IMR-90 (cell line): ENCODE measurements around the gene RAB4B.

ENCODE experiments used
- BHLHE40 ChIP-seq: fragments of 150-350 bp; IDR thresholded peaks from 2 replicates; pipeline ENCODE4 v1.6.1; 2016; ENCODE audit warnings: mild to moderate bottlenecking, low read depth, low read length
- CEBPB ChIP-seq: IDR thresholded peaks from 2 replicates; pipeline ENCODE4 v1.6.1; 2012; ENCODE audit warnings: low read depth, low read length, improper control_type of control experiment
- ELK1 ChIP-seq: fragments of 150-350 bp; IDR thresholded peaks from 2 replicates; pipeline ENCODE4 v1.6.1; 2016; ENCODE audit warnings: low read depth, mild to moderate bottlenecking, low read length, moderate library complexity, borderline replicate concordance
- FOS ChIP-seq: fragments of 150-350 bp; IDR thresholded peaks from 2 replicates; pipeline ENCODE4 v1.6.1; 2016; ENCODE audit warnings: low read depth, low read length
- MAZ ChIP-seq: IDR thresholded peaks from 2 replicates; pipeline ENCODE4 v1.6.1; 2012; ENCODE audit warnings: low read depth, mild to moderate bottlenecking, low read length, improper control_type of control experiment, moderate library complexity, borderline replicate concordance
- MXI1 ChIP-seq: IDR thresholded peaks from 2 replicates; pipeline ENCODE4 v1.6.1; 2012; ENCODE audit warnings: low read depth, mild to moderate bottlenecking, low read length, moderate library complexity, borderline replicate concordance
- POLR2A ChIP-seq: IDR thresholded peaks from 2 replicates; pipeline ENCODE4 v1.6.1; 2012; ENCODE audit warnings: mild to moderate bottlenecking, low read depth, low read length
- RAD21 ChIP-seq: IDR thresholded peaks from 2 replicates; pipeline ENCODE4 v1.6.1; 2012; ENCODE audit warnings: low read length, improper control_type of control experiment
- SMC3 ChIP-seq: fragments of 150-350 bp; IDR thresholded peaks from 2 replicates; pipeline ENCODE4 v1.6.1; 2016; ENCODE audit warnings: low read depth, mild to moderate bottlenecking, antibody characterized with exemption, low read length, moderate library complexity
- USF2 ChIP-seq: fragments of 150-350 bp; IDR thresholded peaks from 2 replicates; pipeline ENCODE4 v1.6.1; 2017; ENCODE audit warnings: mild to moderate bottlenecking, antibody characterized with exemption, low read length, low read depth
- TF ChIP-seq, protein P1 (sequence below): conservative IDR thresholded peaks from 2 replicates; pipeline ENCODE4 v1.5.1; 2012; ENCODE audit warnings: mild to moderate bottlenecking, low read depth, low read length, improper control_type of control experiment

GRCh38 chr19:40743926-40744325 lies 34.1 kb upstream of the RAB4B start:
- TF ChIP-seq, protein P1, sequence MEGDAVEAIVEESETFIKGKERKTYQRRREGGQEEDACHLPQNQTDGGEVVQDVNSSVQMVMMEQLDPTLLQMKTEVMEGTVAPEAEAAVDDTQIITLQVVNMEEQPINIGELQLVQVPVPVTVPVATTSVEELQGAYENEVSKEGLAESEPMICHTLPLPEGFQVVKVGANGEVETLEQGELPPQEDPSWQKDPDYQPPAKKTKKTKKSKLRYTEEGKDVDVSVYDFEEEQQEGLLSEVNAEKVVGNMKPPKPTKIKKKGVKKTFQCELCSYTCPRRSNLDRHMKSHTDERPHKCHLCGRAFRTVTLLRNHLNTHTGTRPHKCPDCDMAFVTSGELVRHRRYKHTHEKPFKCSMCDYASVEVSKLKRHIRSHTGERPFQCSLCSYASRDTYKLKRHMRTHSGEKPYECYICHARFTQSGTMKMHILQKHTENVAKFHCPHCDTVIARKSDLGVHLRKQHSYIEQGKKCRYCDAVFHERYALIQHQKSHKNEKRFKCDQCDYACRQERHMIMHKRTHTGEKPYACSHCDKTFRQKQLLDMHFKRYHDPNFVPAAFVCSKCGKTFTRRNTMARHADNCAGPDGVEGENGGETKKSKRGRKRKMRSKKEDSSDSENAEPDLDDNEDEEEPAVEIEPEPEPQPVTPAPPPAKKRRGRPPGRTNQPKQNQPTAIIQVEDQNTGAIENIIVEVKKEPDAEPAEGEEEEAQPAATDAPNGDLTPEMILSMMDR, result no peak
- TF ChIP-seq MAZ, result no peak
- no peak for TF ChIP-seq RAD21
- TF ChIP-seq POLR2A, result no peak
- no peak for TF ChIP-seq USF2
- no peak for TF ChIP-seq BHLHE40
- no peak for TF ChIP-seq SMC3
- TF ChIP-seq CEBPB, result no peak
- no peak for TF ChIP-seq MXI1
- TF ChIP-seq ELK1, result no peak
- no peak for TF ChIP-seq FOS
